ENCODE results near the gene LRP1-AS. TPM values are rescaled to one million over a fixed set of nuclear protein-coding genes. Genes with fewer than 3 reads are reported as not detected.

LRP1-AS gene
- total RNA-seq, 1 experiment from 2014 or later: not detected

DNA sequence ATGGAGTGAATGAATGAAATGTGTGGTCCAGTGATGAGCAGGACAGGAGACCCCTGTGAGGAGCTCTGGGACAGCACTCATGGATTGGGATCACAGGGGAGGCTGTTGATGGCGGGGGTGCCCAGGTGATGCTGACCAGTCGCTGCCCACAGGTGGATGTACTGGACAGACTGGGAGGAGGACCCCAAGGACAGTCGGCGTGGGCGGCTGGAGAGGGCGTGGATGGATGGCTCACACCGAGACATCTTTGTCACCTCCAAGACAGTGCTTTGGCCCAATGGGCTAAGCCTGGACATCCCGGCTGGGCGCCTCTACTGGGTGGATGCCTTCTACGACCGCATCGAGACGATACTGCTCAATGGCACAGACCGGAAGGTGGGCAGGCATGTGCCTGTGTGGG is 13.3 kb upstream of the LRP1-AS start:
- TF ChIP-seq CTCF (IDR thresholded peaks at IDR 0.05; ENCODE audit: unreplicated experiment): no peak

GRCh38 chr12:57160040-57160439 is 12.6 kb upstream of the LRP1-AS start:
- intact Hi-C loops (cut with micrococcal nuclease; ENCODE audit: unreplicated experiment): no loop called here
- no peak overlapping the region for H3K27ac Mint-ChIP-seq (ENCODE audit: unreplicated experiment)
- H3K27me3 Mint-ChIP-seq (ENCODE audit: unreplicated experiment): peaks cover 11% of the 10 kb centered on the region
- TF ChIP-seq CTCF (IDR thresholded peaks at IDR 0.05; ENCODE audit: unreplicated experiment): no peak
- CTCF ChIA-PET: no interaction called here
- DNase-seq: no peak
- H3K4me1 Mint-ChIP-seq (ENCODE audit: low read depth, unreplicated experiment): peaks cover 8% of the 10 kb centered on the region
- no peaks in the 10 kb centered on the region for H3K36me3 Mint-ChIP-seq (ENCODE audit: insufficient read depth, unreplicated experiment)
- H3K4me3 Mint-ChIP-seq (ENCODE audit: low read depth, unreplicated experiment): no peak overlapping the region
- no TSS peak for BruUV-seq (replicated peaks)
- H3K9me3 Mint-ChIP-seq (ENCODE audit: low read depth, unreplicated experiment): no peaks in the 10 kb centered on the region

More for the DNA sequence above, 13.3 kb upstream of the LRP1-AS start:
- CTCF ChIA-PET: no interaction called here
- H3K36me3 Mint-ChIP-seq (ENCODE audit: insufficient read depth, unreplicated experiment): no peaks in the 10 kb centered on the region
- H3K27ac Mint-ChIP-seq (ENCODE audit: unreplicated experiment): no peak overlapping the region
- DNase-seq: no peak
- H3K4me3 Mint-ChIP-seq (ENCODE audit: low read depth, unreplicated experiment): no peak overlapping the region
- H3K27me3 Mint-ChIP-seq (ENCODE audit: unreplicated experiment): peaks cover 11% of the 10 kb centered on the region
- no TSS peak for BruUV-seq (replicated peaks)
- H3K9me3 Mint-ChIP-seq (ENCODE audit: low read depth, unreplicated experiment): no peaks in the 10 kb centered on the region
- H3K4me1 Mint-ChIP-seq (ENCODE audit: low read depth, unreplicated experiment): peaks cover 12% of the 10 kb centered on the region
- intact Hi-C loops (cut with micrococcal nuclease; ENCODE audit: unreplicated experiment): no loop called here

- DNase-seq: no peak
- CTCF ChIA-PET: interaction anchor here (0.9 kb wide), 1 partner anchor 14 kb away, joined by 3 read pairs; no protein-coding TSS in a partner anchor
- Mint-ChIP-seq H3K27me3 (ENCODE audit: unreplicated experiment) (peaks cover 11% of the 10 kb centered on the region), H3K4me1 (ENCODE audit: low read depth, unreplicated experiment) (peaks cover under 1% of the 10 kb centered on the region), H3K36me3 (ENCODE audit: insufficient read depth, unreplicated experiment) (no peaks in the 10 kb centered on the region), H3K27ac (ENCODE audit: unreplicated experiment) (no peak overlapping the region), H3K4me3 (ENCODE audit: low read depth, unreplicated experiment) (no peak overlapping the region), H3K9me3 (ENCODE audit: low read depth, unreplicated experiment) (no peaks in the 10 kb centered on the region)
- no peak for TF ChIP-seq CTCF (IDR thresholded peaks at IDR 0.05; ENCODE audit: unreplicated experiment)
- intact Hi-C loops (cut with micrococcal nuclease; ENCODE audit: unreplicated experiment): no loop called here
- no TSS peak for BruUV-seq (replicated peaks)
Observed at GRCh38 chr12:57159311-57159710, 11.9 kb upstream of the LRP1-AS start.

GRCh38 chr12:57158665-57159064 is 11.2 kb upstream of the LRP1-AS start:
- DNase-seq: no peak
- CTCF ChIA-PET: interaction anchor here (0.9 kb wide), 1 partner anchor 15 kb away, joined by 3 read pairs; no protein-coding TSS in a partner anchor
- intact Hi-C loops (cut with micrococcal nuclease; ENCODE audit: unreplicated experiment): no loop called here
- no peaks in the 10 kb centered on the region for H3K36me3 Mint-ChIP-seq (ENCODE audit: insufficient read depth, unreplicated experiment)
- peaks cover 12% of the 10 kb centered on the region for H3K27me3 Mint-ChIP-seq (ENCODE audit: unreplicated experiment)
- no peak overlapping the region for H3K27ac Mint-ChIP-seq (ENCODE audit: unreplicated experiment)
- H3K4me3 Mint-ChIP-seq (ENCODE audit: low read depth, unreplicated experiment): no peak overlapping the region
- BruUV-seq (replicated peaks): no TSS peak
- H3K9me3 Mint-ChIP-seq (ENCODE audit: low read depth, unreplicated experiment): no peaks in the 10 kb centered on the region
- H3K4me1 Mint-ChIP-seq (ENCODE audit: low read depth, unreplicated experiment): no peaks in the 10 kb centered on the region
- TF ChIP-seq CTCF (IDR thresholded peaks at IDR 0.05; ENCODE audit: unreplicated experiment): no peak

Data from Calu3 (cell line).